CD4-positive, alpha-beta T cell (primary cell): ENCODE data around the gene COL19A1. TPM values are rescaled to one million over a fixed set of nuclear protein-coding genes. Genes with fewer than 3 reads are reported as not detected.

Experiments used
- ATAC-seq: fragments of 200-7000 bp; cut with Tn5 transposase; one replicate; pipeline ENCODE4 v1.10.0; 2022; ENCODE audit warnings: mild to moderate bottlenecking; ENCODE audit not compliant: poor library complexity
- CTCF ChIA-PET: fragments of 350-600 bp; sonication (Branson Sonifier 250); formaldehyde crosslinking; loops from one replicate; lab custom pipeline; 2021; ENCODE audit warnings: antibody characterized with exemption, inconsistent platforms; lab: Charles Lee
- POLR2A ChIA-PET: fragments of 350-600 bp; sonication (Branson Sonifier 250); formaldehyde crosslinking; loops from one replicate; lab custom pipeline; 2021; ENCODE audit warnings: antibody characterized with exemption, inconsistent platforms; lab: Charles Lee
- DNase-seq, 14 experiments: peaks; one replicate each; pipeline ENCODE4 v3.0.0-alpha.2; 2013 to 2020; ENCODE audit warnings: mixed read lengths in 2 of 14
- H3K27ac ChIP-seq, 2 donors: one replicate each; pipeline versions ENCODE4 v1.5.1 to v1.7.0; 2013; ENCODE audit warnings: low read length in 2 of 2, low read depth in 1 of 2, mild to moderate bottlenecking in 1 of 2
- H3K27me3 ChIP-seq, 2 experiments: 1 replicate in 1 of 2; 2 replicates in 1 of 2; pipeline versions ENCODE4 v1.6.1 to v1.7.0; 2013; ENCODE audit warnings: low read length in 2 of 2, control low read depth in 1 of 2, mild to moderate bottlenecking in 1 of 2, moderate library complexity in 1 of 2; ENCODE audit not compliant: insufficient read depth in 2 of 2, control insufficient read depth in 1 of 2
- H3K36me3 ChIP-seq: one replicate; pipeline ENCODE4 v1.6.1; 2013; ENCODE audit warnings: low read length, control low read depth; ENCODE audit not compliant: insufficient read depth
- H3K4me1 ChIP-seq: one replicate; pipeline ENCODE4 v1.6.1; 2013; ENCODE audit warnings: low read length, control low read depth; ENCODE audit not compliant: insufficient read depth
- H3K4me3 ChIP-seq: one replicate; pipeline ENCODE4 v1.5.1; 2013; ENCODE audit warnings: mild to moderate bottlenecking, low read length, moderate library complexity
- H3K9me3 ChIP-seq, 2 experiments: 1 replicate in 1 of 2; 2 replicates in 1 of 2; pipeline versions ENCODE4 v1.6.1 to v1.7.0; 2013; ENCODE audit warnings: low read length in 2 of 2, mild to moderate bottlenecking in 2 of 2, control low read depth in 1 of 2, moderate library complexity in 1 of 2; ENCODE audit not compliant: control insufficient read depth in 1 of 2, insufficient read depth in 1 of 2
- H3K27ac Mint-ChIP-seq: one replicate; pipeline ENCODE4 v1.8.0; 2020; ENCODE audit warnings: mixed read lengths
- H3K27me3 Mint-ChIP-seq: one replicate; pipeline ENCODE4 v1.8.0; 2021; ENCODE audit warnings: mixed read lengths
- H3K36me3 Mint-ChIP-seq: one replicate; pipeline ENCODE4 v1.8.0; 2021; ENCODE audit warnings: low read depth, mixed read lengths
- H3K4me1 Mint-ChIP-seq: one replicate; pipeline ENCODE4 v1.8.0; 2021; ENCODE audit warnings: low read depth, mixed read lengths
- H3K4me3 Mint-ChIP-seq: one replicate; pipeline ENCODE4 v1.8.0; 2020; ENCODE audit warnings: mild to moderate bottlenecking, mixed read lengths
- H3K9me3 Mint-ChIP-seq: one replicate; pipeline ENCODE4 v1.8.0; 2020; ENCODE audit warnings: mixed read lengths
- CTCF ChIP-seq: fragments of 200-600 bp; IDR thresholded peaks from one replicate; pipeline ENCODE4 v1.8.0; 2022; ENCODE audit warnings: antibody characterized with exemption, mild to moderate bottlenecking
- intact Hi-C, 2 experiments: fragments of 100-400 bp; cut with DNase I in 1 of 2; cut with micrococcal nuclease in 1 of 2; formaldehyde crosslinking; loops; one replicate each; pipeline versions ENCODE4 v1.15.1 to v1.9.0; 2023 to 2025; cut with DNase I, micrococcal nuclease
- total RNA-seq, 174 experiments: library from RNA in 2 of 174; stranded (reverse) in 2 of 174; gene quantifications; one replicate each; pipeline ENCODE4 v1.2.3 and lab custom pipeline; 2021 to 2026

The COL19A1 gene
- total RNA-seq, 2 experiments from 2014 or later, result not detected

- Mint-ChIP-seq H3K36me3 (no peaks in the 10 kb centered on the region), H3K4me1 (peaks cover 7% of the 10 kb centered on the region), H3K27me3 (peaks cover 13% of the 10 kb centered on the region), H3K4me3 (no peak overlapping the region), H3K27ac (no peak overlapping the region), H3K9me3 (no peaks in the 10 kb centered on the region)
- Histone ChIP-seq H3K4me3 (no peak overlapping the region), H3K27me3 (peaks cover 4 to 5% of the 10 kb centered on the region in 2 experiments), H3K36me3 (no peaks in the 10 kb centered on the region), H3K9me3 (no peaks in the 10 kb centered on the region), H3K27ac (no peak overlapping the region), H3K4me1 (no peaks in the 10 kb centered on the region)
- ChIA-PET POLR2A (no interaction called here), CTCF (no interaction called here)
- TF ChIP-seq CTCF, result no peak
- ATAC-seq (no peak), DNase-seq (no peak)
- intact Hi-C loops, result loop anchor here in 1 of 2 experiments (5.0 to 10.0 kb wide), 2 partner anchors 35 to 272 kb away; partner anchors contain the start of gene LMBRD1
Observed at GRCh38 chr6:69832558-69832957, 33.8 kb upstream of the COL19A1 start.

DNA sequence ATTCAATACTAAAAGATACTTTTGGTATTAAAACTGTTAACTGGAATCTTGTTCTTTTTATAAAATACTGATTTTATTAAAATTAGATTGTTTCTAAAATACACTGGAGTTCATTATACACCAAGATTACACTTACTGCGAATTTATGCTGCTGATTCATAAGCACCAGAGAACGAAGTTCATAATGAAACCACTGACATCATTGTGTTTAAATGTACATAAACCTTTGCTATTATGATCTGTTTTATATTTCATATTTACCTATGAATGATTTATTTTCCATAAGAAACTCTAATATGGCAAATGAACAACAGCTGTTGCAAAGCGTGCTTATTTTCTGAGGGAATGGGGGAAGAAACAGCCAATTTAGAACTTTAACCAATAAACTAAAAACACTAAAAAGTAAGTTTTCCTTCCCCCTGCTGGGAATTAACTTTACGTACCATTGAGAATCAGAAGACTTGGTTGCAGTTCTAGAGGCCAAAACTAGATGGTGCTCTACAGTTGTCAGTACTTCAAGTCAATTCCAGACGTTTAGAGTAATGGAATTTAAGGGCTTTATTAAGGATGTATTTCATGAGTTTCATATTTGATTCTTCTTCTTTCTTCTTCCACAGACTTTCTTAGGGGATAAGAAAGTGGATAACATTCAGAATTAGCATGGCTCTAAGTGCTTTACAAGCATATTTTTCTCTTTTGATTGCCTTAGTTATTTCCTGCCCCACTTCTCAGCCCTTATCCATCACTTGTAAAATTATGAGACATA, 30.8 kb upstream of the COL19A1 start:
- ChIA-PET CTCF (interaction anchor here (0.8 to 1.6 kb wide), 3 partner anchors 20 to 38 kb away, joined by 4 read pairs; no protein-coding TSS in a partner anchor), POLR2A (interaction anchor here (0.9 to 1.2 kb wide), 2 partner anchors 38 to 40 kb away, joined by 3 read pairs; no protein-coding TSS in a partner anchor)
- peaks cover 7% of the 10 kb centered on the region for H3K4me1 Mint-ChIP-seq
- Histone ChIP-seq H3K4me3 (no peak overlapping the region), H3K9me3 (no peaks in the 10 kb centered on the region), H3K36me3 (no peaks in the 10 kb centered on the region), H3K4me1 (no peaks in the 10 kb centered on the region), H3K27ac (no peak overlapping the region), H3K27me3 (peaks cover 4 to 11% of the 10 kb centered on the region in 2 experiments)
- H3K4me3 Mint-ChIP-seq, result no peak overlapping the region
- peaks cover 29% of the 10 kb centered on the region for H3K27me3 Mint-ChIP-seq
- H3K27ac Mint-ChIP-seq, result no peak overlapping the region
- TF ChIP-seq CTCF, result peak; percentile 88
- ATAC-seq, result peak; percentile 77
- intact Hi-C loops, result loop anchor here (2.0 to 10.0 kb wide), 2 partner anchors 269 to 273 kb away; no protein-coding TSS in a partner anchor
- no peaks in the 10 kb centered on the region for H3K9me3 Mint-ChIP-seq
- no peaks in the 10 kb centered on the region for H3K36me3 Mint-ChIP-seq
- DNase-seq, result peak in 4 of 14 experiments; percentile 24 to 67 (median 57)

DNA sequence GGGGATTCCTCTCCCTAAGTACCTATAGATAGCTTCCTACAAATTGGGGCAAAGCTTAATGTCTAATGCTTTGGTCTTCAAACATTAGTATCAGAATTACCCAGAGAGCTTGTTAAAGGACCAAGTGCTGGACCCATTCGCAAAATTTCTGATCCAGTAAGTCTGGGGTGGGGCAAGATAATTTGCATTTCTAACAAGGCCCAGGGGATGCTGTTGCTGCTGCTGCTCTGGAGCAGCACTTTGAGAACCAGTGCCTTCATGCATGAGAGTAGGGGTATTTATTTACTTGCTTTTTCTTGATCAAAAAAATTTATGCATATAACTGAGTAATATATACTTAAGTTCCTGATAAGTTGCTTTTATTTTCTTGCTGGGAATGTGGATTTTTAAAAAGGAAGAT, 24.5 kb upstream of the COL19A1 start:
- Histone ChIP-seq H3K4me1 (no peaks in the 10 kb centered on the region), H3K9me3 (no peaks in the 10 kb centered on the region), H3K36me3 (no peaks in the 10 kb centered on the region), H3K4me3 (no peak overlapping the region), H3K27ac (no peak overlapping the region), H3K27me3 (peaks cover 6 to 7% of the 10 kb centered on the region in 2 experiments)
- H3K4me1 Mint-ChIP-seq, result no peaks in the 10 kb centered on the region
- H3K4me3 Mint-ChIP-seq, result no peak overlapping the region
- no peak for ATAC-seq
- ChIA-PET CTCF (no interaction called here), POLR2A (no interaction called here)
- H3K27me3 Mint-ChIP-seq, result peaks cover 73% of the 10 kb centered on the region
- H3K36me3 Mint-ChIP-seq, result no peaks in the 10 kb centered on the region
- DNase-seq, result no peak
- no peak overlapping the region for H3K27ac Mint-ChIP-seq
- intact Hi-C loops, result no loop called here
- no peak for TF ChIP-seq CTCF
- H3K9me3 Mint-ChIP-seq, result no peaks in the 10 kb centered on the region
